ENCODE results near the gene GRIP1. TPM values are rescaled to one million over a fixed set of nuclear protein-coding genes. Genes with fewer than 3 reads are reported as not detected.

The GRIP1 gene
- total and polyA plus RNA-seq, 2 donors (not counting 3 experiments of a cell fraction or from before 2014, with no cell fraction given): 0.04 to 0.69 TPM

DNA sequence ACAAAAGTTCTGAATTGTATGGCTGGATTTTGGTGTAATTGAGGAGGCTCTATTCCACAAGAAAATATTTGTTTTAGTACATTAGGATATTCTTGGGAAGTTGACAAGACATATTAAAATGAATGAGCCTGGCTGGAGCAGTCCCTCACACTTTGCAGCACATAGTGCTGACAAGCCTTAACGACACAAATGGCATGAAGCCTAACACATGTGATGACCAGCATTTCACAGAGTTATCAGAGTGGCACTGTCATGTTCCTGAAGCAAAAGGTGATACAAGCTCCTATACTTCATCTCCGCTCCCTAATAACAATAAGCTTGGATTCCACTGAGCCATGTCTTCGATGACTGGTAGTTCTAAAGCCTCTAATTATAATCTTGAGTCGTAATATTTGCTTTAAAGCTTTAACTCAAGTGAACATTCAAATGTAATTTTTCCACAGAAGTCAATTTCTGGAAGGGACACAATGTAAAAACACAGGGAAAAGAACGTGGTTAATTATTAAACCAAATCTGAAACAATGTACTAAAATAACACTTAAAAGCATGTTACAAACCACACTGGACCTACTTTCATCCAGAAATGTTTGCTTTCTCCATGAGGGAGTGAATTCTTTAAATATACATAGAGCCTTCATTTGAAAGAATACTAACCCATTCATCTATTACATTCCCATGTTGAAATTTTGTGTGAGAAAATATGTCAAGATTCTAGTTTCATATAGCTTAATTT, 49.6 kb downstream of the GRIP1 start:
- BruUV-seq (replicated peaks): no TSS peak
- Histone ChIP-seq H3K27me3 (ENCODE audit: control insufficient read depth in 2 of 2, insufficient read depth in 2 of 2, low read length in 2 of 2) (no peaks in the 10 kb centered on the region), H3K27ac (ENCODE audit: insufficient read depth, low read depth, low read length) (no peak overlapping the region), H3K9me3 (replicated peaks; ENCODE audit: control insufficient read depth, insufficient read depth, low read length) (no peaks in the 10 kb centered on the region), H3K9ac (replicated peaks; ENCODE audit: extremely low read depth, insufficient read depth, low read length) (no peak overlapping the region), H3K4me2 (ENCODE audit: insufficient read depth, low read length) (no peak overlapping the region), H3K79me2 (ENCODE audit: control insufficient read depth, insufficient read depth, low read length) (no peaks in the 10 kb centered on the region), H3K36me3 (ENCODE audit: control insufficient read depth in 2 of 2, extremely low read depth in 1 of 2, insufficient read depth in 2 of 2, low read length in 2 of 2) (no peaks in the 10 kb centered on the region), H3K4me3 (replicated peaks in 1 of 3; ENCODE audit: insufficient read depth in 1 of 3, low read depth in 1 of 3, low read length in 3 of 3) (no peak overlapping the region), H2AFZ (ENCODE audit: low read depth, low read length) (no peak overlapping the region), H3K4me1 (ENCODE audit: control insufficient read depth, extremely low read depth, insufficient read depth, low read length) (peaks cover 7% of the 10 kb centered on the region), H4K20me1 (replicated peaks; ENCODE audit: control insufficient read depth, extremely low read depth, insufficient read depth, low read length) (no peaks in the 10 kb centered on the region), H3K9me1 (replicated peaks; ENCODE audit: control insufficient read depth, extremely low read depth, insufficient read depth, low read length) (no peaks in the 10 kb centered on the region)
- intact Hi-C loops (cut with micrococcal nuclease) (no loop called here), dilution Hi-C loops (cut with MboI; ENCODE audit: extremely low pct_ligation_motif_present, low sequenced_read_pairs) (no loop called here)
- no peak for DNase-seq (ENCODE audit: low read depth, low spot score)
- TF ChIP-seq, protein P1, sequence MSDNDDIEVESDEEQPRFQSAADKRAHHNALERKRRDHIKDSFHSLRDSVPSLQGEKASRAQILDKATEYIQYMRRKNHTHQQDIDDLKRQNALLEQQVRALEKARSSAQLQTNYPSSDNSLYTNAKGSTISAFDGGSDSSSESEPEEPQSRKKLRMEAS (IDR thresholded peaks at IDR 0.05; ENCODE audit: insufficient read depth, insufficient read length): no peak
- TF ChIP-seq FOS (IDR thresholded peaks at IDR 0.05; ENCODE audit: borderline replicate concordance, insufficient read depth, low read length): no peak
- no peak for TF ChIP-seq GATA2 (IDR thresholded peaks at IDR 0.05; ENCODE audit: insufficient read depth, insufficient read length, low read depth, low read length)
- no peak for TF ChIP-seq JUN (IDR thresholded peaks at IDR 0.05; ENCODE audit: borderline replicate concordance, insufficient read depth, insufficient read length, low read depth)
- no peak for TF ChIP-seq POLR2AphosphoS5 (IDR thresholded peaks at IDR 0.05; ENCODE audit: insufficient read depth, low read depth, low read length)
- no peak for TF ChIP-seq EZH2 (IDR thresholded peaks at IDR 0.05; ENCODE audit: borderline replicate concordance, low read depth, low read length, severe bottlenecking)
- TF ChIP-seq MYC (IDR thresholded peaks at IDR 0.05; ENCODE audit: low read depth, low read length): no peak
- no peak for TF ChIP-seq POLR2A (IDR thresholded peaks at IDR 0.05; ENCODE audit: low read depth, low read length)
- TF ChIP-seq, protein P2, sequence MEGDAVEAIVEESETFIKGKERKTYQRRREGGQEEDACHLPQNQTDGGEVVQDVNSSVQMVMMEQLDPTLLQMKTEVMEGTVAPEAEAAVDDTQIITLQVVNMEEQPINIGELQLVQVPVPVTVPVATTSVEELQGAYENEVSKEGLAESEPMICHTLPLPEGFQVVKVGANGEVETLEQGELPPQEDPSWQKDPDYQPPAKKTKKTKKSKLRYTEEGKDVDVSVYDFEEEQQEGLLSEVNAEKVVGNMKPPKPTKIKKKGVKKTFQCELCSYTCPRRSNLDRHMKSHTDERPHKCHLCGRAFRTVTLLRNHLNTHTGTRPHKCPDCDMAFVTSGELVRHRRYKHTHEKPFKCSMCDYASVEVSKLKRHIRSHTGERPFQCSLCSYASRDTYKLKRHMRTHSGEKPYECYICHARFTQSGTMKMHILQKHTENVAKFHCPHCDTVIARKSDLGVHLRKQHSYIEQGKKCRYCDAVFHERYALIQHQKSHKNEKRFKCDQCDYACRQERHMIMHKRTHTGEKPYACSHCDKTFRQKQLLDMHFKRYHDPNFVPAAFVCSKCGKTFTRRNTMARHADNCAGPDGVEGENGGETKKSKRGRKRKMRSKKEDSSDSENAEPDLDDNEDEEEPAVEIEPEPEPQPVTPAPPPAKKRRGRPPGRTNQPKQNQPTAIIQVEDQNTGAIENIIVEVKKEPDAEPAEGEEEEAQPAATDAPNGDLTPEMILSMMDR (IDR thresholded peaks at IDR 0.05; ENCODE audit: extremely low read depth in 1 of 2, insufficient read depth in 1 of 2, low read depth in 1 of 2, low read length in 2 of 2): no peak
- ChIA-PET CTCF (no interaction called here), POLR2A (no interaction called here)
- FAIRE-seq: no peak

Data from endothelial cell of umbilical vein (primary cell).